ENCODE measurements around the gene PRKAB1.

DNA sequence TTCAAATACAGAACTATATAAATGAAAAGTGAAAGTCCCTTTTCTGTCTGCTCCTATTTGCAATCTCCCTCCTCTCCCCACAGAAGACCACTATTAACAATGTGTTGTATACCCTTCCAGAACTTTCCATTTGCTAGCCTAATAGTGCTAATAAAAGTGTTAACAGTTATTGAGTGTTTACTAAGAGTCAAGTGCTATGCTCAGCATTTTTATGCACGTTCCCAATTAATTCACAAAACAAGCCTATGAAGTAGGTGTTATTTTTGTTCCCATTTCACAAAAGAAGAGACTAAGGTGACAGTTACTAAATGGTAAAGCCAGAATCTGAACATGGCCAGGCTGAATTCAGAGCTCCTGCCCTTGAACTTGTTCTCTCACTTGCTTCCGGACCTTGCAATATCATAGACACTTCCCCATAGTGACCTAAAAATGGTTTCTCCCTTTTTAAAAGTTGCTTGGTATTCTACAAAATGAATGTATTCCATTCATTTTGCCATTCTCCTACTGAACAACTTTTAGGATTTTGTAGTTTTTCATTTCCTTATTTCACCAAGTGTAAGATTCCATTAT is 1.6 kb upstream of the PRKAB1 start:
- TF ChIP-seq, protein P1, sequence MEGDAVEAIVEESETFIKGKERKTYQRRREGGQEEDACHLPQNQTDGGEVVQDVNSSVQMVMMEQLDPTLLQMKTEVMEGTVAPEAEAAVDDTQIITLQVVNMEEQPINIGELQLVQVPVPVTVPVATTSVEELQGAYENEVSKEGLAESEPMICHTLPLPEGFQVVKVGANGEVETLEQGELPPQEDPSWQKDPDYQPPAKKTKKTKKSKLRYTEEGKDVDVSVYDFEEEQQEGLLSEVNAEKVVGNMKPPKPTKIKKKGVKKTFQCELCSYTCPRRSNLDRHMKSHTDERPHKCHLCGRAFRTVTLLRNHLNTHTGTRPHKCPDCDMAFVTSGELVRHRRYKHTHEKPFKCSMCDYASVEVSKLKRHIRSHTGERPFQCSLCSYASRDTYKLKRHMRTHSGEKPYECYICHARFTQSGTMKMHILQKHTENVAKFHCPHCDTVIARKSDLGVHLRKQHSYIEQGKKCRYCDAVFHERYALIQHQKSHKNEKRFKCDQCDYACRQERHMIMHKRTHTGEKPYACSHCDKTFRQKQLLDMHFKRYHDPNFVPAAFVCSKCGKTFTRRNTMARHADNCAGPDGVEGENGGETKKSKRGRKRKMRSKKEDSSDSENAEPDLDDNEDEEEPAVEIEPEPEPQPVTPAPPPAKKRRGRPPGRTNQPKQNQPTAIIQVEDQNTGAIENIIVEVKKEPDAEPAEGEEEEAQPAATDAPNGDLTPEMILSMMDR (conservative IDR thresholded peaks at IDR 0.05; ENCODE audit: low read depth, low read length), result no peak
- no peak for TF ChIP-seq EZH2 (IDR thresholded peaks at IDR 0.05; ENCODE audit: low read length, unreplicated experiment)

Measured in PC-3 (cell line).